ENCODE data around the gene NBPF1. TPM values are rescaled to one million over a fixed set of nuclear protein-coding genes. Genes with fewer than 3 reads are reported as not detected.
"Not testable (repeated sequence)": the region's sequence is repeated elsewhere in the genome, so short reads cannot be mapped to it uniquely, and the experiment has no call there.

The NBPF1 gene
- total RNA-seq, 1 experiment from 2014 or later = 5.1 TPM

DNA sequence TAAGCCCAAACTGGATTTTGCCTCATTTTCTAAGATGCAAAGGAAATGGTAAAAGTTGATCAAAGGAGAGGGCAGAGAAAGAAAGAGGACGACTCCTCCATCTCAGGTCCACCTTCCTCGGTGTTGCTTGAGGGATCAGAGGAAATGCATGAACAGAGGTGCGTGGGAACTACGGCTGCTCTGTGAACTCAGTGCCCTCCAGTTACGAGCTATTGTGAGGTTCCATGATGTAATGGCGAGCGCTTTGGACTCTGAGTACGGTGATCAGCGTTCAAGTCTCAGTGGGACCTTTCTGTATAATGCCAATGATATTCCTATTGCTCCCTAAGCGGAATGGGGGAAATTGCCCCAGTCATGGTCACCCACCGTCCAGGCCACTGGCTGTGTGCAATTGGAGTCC lies 60.1 kb downstream of the NBPF1 start:
- DNase-seq (ENCODE audit: low spot score) = not testable (repeated sequence)

DNA sequence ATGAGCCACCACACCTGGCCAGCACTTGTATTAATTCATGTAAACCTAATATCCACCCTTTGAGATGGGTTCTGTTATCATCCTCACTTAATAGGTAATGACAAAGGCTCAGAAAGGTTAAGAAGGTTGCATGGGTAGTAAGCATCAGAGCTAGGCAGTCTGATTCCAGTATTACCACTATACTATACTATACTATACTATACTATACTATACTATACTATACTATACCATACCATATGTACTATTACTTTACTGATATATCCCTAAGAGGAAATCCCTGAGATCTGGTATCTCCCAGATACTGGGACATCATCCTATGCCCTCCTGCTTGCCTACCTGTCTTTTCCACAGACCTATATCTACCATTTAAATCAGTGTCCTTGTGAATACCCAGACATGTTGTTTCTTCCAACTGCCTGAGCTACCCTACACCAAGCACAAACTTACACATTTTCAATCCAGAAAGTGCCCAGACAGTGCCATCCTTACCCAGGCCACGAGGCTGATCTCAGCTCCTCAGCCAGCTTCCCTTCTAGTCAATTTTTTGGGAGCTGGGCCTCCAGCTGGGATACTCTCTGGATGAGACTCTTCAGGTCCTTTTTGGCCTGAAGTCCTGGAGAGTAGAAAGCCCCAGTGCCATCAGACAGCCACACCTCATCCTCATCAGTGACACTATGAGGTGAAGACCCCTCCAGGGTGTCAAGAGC lies 63.0 kb downstream of the NBPF1 start:
- DNase-seq (ENCODE audit: low spot score) = not testable (repeated sequence)

DNA sequence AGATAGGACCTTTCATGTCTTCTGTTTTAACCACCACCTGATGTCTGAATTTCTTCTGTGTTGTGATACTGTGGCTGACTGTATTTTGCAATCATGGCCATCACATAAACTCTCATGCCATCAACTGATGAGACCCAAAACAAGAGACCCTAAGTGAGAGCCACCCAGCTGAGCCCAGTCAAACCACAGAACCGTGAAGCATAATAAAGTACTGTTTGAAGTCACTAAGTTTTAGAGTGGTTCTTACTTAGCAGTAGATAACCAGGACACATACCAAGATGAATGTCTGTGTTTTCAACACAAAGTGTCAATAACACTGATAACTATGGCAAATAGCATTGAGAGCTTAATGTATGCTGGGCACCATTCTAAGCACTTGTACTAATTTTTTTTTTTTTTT lies 63.8 kb downstream of the NBPF1 start:
- not testable (repeated sequence) for DNase-seq (ENCODE audit: low spot score)

DNA sequence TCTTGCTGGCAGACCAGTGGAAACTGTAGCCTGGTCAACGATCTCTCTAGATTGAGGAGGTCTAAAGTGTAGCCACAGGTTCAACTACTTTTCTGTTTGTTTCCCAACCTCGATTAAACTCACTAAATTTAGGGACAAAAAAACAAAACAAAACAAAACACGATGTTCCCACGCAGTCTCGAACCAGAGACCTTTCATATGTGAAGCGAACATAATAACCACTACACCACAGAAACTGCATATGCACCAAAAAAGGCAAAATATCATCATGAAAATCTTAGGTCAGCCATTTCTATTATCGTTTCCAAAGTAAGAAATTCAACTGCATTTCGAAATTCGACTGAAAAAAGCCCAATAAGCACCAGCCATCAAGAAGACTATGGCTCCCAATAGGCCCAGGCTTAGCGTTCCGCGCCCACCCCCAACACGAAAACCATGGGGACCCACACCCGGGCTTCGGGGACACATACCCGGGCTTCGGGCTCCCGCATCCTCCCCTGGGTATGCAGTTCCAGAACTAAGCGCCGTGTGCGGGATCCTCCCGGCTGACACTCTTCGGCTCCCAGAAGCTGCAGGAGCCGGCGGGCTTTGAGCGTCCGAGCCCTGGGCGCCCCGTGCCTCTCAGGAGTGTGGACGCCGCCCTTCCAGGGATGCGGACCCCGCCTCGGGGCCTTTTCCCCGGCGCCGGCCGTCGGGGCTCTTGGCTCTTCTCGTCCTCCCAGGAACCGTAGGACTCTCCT lies 65.7 kb downstream of the NBPF1 start:
- not testable (repeated sequence) for DNase-seq (ENCODE audit: low spot score)

DNA sequence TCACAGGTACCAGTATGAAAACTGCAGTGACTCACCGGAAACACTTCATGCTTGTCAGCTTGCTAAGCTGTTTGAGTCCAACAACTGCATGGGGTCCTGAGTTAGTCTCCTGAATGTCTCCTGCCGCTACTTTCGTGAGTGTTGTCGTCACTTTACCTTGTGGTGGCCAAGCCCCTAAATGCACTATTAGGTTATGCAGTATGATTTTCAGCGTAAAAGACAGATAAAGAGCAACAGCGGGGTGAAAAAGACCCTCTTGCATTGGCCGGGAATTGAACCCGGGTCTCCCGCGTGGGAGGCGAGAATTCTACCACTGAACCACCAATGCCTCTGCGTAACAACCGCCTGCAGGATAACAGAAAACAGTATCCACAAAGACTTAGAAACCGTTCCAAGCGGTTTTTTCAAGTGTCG lies 67.7 kb downstream of the NBPF1 start:
- DNase-seq (ENCODE audit: low spot score) = peak; percentile 90

DNA sequence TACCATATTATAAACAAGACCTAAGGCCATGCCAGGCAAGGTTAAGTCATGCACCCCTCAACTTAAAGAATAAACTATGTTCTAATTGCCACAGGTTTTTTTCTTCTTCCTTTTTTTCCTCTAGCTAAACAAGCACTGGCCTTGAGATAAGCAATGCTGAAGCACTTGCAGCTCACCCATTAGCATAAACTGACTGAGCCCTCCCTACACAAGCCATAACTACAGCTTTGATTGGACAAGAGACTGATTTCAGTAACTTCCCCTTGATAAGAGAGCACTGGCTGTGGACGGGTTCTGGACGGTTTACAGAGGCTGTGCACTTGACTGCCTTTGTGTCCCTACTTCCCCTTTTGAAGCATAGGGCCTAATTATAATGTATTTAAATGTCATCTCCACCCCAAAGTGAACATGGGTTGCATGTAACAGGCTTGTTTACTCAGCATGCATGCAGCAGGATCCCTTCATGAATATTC lies 72.9 kb downstream of the NBPF1 start:
- not testable (repeated sequence) for DNase-seq (ENCODE audit: low spot score)

DNA sequence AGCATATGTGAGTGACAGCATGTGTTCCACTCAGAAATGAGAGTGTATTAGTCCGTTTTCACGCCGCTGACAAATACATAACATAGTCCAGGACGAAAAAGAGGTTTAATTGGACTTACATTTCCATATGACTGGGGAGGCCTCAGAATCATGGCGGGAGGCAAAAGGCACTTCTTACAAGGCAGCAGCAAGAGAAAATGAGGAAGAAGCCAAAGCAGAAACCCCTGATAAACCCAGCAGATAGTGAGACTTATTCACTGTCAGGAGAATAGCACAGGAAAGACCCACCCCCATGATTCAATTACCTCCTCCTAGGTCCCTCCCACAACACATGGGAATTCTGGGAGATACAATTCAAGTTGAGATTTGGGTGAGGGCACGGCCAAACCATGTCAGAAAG lies 75.8 kb downstream of the NBPF1 start:
- not testable (repeated sequence) for DNase-seq (ENCODE audit: low spot score)

DNA sequence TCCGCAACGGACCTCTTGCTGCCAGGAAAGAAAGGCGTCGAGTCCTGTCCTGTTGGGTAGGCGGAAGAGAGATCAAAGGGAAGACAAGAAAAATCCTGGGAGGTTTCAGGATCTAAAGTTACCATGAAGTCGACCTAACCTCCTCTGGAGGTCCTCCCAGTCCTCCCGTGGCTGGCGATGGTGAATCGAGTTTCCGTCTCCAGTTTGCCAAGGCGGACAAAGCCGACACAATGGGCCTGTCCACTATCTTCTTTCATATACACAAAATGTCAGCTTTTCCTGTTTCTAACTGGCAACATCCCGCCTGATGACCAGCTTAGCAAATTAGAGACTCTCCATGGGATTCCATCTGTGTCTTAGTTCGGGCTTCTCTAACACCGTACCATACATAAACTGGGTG lies 76.6 kb downstream of the NBPF1 start:
- not testable (repeated sequence) for DNase-seq (ENCODE audit: low spot score)

DNA sequence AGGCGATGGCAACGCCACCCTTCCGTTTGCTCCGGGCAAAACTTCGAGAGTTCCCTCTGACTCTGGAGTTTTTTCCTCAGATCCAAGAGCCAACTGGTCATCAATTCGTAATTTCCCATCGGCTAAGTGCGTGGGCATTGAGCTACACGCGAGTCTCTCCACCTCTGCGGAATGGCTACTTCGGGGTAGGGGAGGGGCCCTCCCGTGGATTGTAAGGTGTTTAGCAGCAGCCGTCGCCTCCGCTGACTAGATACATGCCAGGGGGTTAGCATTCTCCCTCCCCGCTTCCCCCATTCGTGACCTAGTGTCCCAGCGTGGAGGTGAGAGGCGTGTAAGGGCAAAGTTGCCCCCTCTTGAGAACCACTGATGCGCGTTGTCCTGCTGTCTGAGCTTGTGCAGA lies 77.5 kb downstream of the NBPF1 start:
- not testable (repeated sequence) for DNase-seq (ENCODE audit: low spot score)

DNA sequence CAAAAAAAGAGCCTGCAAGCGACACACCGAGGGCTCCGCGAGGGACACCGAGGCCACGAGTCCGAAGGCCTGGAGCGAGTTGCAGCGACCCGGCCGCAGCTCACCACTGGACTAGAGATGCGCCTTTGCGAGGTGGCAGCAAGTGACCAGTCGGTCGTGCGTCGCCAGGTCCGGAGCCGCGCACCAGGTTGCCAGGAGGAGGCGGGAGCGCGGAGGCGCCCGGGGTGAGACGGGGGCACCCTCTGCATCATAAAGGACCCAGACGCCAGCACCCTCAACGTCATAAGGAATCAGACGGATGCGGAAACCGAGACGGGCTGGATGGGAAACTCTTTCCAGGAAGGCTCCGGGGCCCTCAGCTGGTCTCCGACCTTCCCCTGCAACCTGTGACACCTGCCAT lies 77.9 kb downstream of the NBPF1 start:
- DNase-seq (ENCODE audit: low spot score) = not testable (repeated sequence)

DNA sequence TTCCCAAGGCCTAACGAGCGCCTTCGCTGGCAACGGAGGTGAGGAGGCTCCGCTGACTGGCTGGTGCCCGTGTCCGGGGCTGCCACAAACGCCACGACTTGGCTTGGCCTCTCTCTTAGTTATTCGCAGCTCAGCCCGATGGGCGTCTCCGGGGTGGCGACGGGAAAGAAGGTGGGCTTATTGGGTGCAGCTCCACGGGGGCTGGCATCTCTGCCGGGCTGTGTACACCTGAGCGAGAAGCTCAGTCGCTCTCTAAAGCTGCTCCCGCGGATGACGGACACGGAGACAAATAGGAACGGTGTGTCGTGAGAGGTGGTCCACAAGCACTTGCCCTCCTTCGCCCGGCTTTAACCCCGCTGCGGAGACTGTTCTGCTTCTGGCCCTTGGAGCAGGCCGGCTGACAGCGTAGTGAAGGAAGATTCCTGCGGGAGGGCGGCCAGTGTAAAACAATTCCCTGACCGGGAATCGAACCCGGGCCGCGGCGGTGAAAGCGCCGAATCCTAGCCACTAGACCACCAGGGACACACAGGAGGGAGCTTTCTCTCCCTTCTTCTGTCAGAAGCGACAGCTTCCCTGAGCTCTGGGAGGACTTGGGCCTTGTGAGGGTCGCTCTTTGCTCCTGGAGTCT lies 78.4 kb downstream of the NBPF1 start:
- DNase-seq (ENCODE audit: low spot score) = not testable (repeated sequence)

DNA sequence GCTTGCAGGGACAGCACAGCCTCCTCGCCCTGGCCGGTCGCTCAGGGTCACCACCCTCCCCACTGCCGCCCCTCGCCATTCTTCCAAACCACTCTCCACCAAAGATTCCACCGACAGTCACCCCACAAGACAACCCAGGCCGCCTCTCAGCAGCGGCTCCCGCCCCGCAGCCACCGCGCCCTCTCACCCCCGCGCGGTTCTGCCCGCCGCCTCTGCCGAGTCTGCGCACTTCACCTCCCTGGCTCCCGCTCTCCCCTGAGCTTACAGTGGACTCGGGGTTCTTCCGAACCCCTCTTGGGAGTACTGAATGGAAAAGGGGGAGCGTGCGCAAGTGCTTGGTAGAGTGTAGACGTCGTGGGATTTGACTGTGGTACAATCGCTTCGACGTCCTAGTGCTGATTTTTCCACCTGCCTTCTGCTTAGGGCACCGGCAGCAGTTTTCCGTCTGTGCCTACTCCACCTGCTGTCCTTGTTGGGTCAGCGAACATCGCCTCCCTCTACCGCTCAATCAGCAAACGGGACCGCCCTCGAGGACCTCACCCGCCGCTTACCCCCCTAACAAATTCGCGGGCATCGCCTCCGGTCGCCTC lies 79.0 kb downstream of the NBPF1 start:
- not testable (repeated sequence) for DNase-seq (ENCODE audit: low spot score)

DNA sequence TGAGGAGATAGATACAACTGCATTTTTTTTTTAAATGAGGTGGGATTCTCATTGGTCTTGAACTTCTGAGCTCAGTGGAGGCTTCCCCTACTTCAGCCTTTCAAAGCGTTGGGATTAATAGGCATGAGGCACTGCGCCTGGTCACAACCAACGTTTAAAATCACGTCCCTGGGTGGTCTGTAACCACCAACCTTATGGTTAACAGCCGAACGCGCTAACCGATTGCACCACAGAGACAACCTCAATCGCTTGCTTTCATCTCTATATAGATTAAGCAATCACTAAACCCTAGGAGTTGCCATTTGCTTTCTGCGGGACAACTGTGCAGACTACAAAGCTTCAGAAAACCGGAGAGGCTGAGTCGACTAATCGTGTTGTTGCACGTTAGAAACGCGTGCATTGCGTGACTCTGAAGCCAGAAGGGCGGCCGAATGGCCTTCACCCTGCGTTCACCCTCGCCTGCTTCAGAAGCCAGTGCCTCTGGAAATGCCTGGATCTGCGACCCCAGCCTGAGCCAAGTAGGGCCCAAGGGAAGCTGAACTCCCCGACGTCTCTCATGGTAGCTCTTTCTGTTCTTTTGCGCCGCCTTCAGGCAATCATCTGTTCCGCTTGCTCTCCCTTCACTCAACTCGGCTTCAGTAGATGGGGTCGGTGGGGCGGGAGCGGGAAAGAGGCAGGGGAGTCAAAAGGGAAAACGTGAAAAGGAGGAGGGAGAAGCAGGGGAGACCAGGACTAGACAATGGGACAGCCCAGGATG lies 81.0 kb downstream of the NBPF1 start:
- not testable (repeated sequence) for DNase-seq (ENCODE audit: low spot score)

DNA sequence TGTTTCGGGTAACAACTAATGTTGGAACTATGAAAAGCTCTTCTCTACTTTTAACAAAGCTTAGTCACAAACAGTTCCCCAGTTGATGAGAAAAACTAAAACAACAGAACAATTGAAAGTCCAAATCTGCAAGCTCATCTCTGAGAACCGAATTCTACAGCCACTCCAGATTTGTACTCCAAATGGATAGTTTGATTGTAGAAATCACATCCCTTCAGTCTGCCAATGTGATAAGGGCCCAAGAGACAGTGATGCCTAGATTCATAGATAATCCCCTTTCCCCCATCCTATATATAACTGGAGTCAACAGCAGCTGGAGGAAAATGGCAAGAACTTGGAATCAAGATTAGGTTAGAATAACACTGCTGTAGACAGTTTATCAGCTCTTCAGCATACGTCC lies 85.0 kb downstream of the NBPF1 start:
- DNase-seq (ENCODE audit: low spot score) = not testable (repeated sequence)

DNA sequence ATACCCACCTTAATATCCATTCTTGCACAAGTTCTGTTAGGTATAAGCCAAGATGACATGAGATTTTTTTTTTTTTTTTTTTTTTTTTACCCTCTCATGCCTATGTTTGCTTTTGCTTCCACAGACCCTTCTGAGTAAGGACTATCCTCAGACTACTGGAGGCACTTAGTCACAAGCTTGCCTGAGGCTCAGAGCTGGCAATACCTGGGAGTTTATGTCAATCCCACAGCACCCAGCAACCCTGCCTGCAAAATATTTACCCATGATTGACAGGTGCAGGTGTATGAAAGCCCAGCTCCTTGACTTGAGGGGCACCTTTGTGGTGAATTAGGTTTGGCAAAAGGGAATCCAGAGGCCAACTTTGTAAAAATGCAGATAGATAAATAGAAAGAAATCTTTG lies 87.6 kb downstream of the NBPF1 start:
- not testable (repeated sequence) for DNase-seq (ENCODE audit: low spot score)

DNA sequence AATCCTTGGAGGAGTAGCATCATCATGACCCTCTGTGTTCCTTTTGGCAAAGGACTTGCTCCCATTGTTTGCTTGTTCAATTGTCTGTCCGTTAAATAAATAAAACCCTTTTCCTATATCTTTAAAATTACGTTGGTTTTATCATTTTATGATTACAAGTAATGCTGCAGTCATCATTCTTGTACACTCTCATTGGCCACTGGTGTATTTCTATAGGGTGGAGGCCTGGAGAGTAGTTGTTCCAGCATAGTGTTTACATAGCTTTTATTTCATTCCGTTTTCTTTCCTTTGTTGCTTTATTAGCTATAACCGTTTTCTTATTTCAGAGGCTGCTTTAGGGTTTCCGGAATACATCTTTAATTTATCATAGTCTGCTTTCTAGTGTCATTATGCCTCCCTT lies 91.7 kb downstream of the NBPF1 start:
- DNase-seq (ENCODE audit: low spot score) = not testable (repeated sequence)

DNA sequence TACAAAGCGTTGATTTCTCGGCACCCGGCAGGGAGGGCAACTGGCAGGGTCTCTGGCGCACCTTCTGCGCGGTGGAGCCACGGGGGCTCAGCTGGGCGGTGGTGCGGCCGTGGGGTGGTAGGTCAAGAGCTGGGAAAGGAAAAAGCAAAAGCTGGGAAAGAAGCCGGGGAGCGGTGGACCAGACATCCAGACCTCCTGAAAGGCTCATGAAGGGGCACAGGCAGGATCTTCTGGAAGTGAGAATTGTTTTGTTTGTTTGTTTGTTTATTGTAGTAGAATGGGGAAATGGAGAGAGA lies 92.1 kb downstream of the NBPF1 start:
- DNase-seq (ENCODE audit: low spot score) = no peak

DNA sequence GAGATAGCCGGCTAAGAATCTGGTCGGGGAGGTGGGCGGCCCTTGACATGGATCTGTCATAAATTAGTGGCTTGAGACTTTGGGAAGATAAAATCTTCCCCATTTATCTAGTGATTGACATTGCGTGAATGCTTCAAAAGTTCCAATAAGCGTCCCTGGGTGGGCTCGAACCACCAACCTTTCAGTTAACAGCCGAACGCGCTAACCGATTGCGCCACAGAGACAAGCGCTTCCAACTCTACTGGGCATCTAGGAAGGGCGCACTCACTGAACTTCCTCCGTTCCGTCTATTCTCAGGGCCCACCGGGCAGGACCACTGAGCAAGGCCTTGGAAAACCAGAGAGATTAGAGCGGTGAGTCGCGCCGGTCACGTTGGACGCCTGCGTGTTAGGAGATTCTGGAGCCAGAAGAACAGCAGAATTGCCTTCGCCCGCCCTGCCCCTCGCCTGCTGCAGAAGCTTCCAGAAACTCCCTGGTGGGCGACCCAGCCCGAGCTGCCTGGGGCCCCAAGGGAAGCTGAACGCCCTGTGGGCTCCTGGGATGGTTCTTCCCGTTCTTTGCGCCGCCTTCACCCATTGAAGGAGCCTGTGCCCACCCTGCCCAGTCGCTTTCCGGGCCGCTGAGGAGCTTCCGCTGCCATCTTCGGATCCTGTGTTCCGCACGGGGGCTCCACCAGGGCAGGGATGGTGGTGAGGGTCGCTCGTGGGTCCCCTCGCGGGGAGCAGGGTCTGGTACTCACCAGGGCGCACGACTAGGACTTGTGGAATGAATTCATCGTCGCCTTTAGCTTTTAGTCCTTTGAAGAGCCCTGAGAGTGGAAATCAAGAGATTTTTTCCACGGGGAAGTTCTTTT lies 92.7 kb downstream of the NBPF1 start:
- not testable (repeated sequence) for DNase-seq (ENCODE audit: low spot score)

DNA sequence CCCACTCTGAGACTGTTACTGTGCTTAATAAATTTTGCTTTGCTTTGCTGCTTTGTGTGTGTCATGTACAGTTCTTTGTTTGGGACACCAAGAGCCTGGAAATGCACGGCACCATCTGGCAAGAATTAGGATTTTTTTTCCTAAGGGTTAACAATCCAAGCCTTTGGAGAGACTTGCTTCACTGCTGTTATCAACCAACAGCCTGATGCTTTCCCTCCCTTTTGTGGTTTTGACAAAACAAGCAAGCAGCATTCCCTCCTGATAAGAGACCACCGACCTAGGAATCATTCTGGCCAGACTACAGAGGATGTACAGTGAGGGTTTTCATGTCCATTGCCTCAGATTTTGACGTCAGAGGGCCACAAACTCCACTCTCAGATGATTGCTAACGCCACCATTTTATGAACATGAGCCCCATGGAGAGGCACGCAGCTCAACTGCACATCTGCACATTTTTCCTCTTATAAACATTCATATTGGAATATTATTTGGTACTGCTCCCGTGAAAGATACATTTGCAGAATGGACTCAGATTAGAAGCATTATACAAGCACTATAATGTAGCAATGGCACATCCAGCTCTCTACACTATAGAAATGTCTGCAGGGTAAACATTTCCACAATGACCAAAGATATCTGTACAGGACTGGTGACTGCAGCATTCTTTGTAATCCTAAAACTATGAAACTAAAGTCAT lies 94.0 kb downstream of the NBPF1 start:
- not testable (repeated sequence) for DNase-seq (ENCODE audit: low spot score)

DNA sequence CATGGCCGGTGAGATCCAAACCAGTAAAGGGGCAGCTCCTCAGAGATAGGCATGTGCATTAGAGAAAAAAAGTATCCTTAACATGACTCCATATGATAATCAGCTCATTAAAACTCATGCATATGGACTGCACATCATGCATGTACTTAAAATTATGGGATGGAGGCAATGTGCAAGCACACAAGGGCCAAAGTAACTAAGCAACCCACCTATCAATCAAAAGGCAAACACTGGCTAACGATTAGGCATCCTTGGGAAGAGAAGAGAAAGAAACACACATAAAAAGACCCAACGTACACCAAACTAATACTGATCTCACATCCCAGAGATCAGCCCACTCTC lies 94.5 kb downstream of the NBPF1 start:
- not testable (repeated sequence) for DNase-seq (ENCODE audit: low spot score)

Data from HT-29 (cell line).